Suppressor macrophage treated with lipopolysaccharide for 1 hour (primary cell): ENCODE results near the gene DLGAP4.

Experiments used
- DNase-seq, 3 donors: peaks; one replicate each; pipeline ENCODE4 v3.0.0-alpha.2; 2020 to 2022

The DLGAP4 gene

GRCh38 chr20:36481380-36482043 is 175.4 kb downstream of the DLGAP4 start:
- DNase-seq, result peak in 2 of 3 donors; percentile 48 to 55

GRCh38 chr20:36482044-36482473 is 175.9 kb downstream of the DLGAP4 start:
- no peak for DNase-seq

GRCh38 chr20:36483209-36483918 is 177.2 kb downstream of the DLGAP4 start:
- DNase-seq, result peak in 1 of 3 donors; percentile 35

- DNase-seq, result no peak
Observed at GRCh38 chr20:36483919-36484808, 178.0 kb downstream of the DLGAP4 start.

GRCh38 chr20:36485286-36485685 is 179.1 kb downstream of the DLGAP4 start:
- no peak for DNase-seq

GRCh38 chr20:36487069-36487468 is 180.9 kb downstream of the DLGAP4 start:
- DNase-seq, result no peak

- DNase-seq, result no peak
Observed at GRCh38 chr20:36490191-36490590, 184.1 kb downstream of the DLGAP4 start.

GRCh38 chr20:36491901-36492617 is 185.9 kb downstream of the DLGAP4 start:
- DNase-seq, result peak; percentile 42 to 67 (median 46)

GRCh38 chr20:36493051-36493800 is 187.1 kb downstream of the DLGAP4 start:
- peak in 2 of 3 donors; percentile 24 to 27 for DNase-seq

- no peak for DNase-seq
Observed at GRCh38 chr20:36493801-36494114, 187.6 kb downstream of the DLGAP4 start.

- no peak for DNase-seq
Observed at GRCh38 chr20:36496707-36497669, 190.8 kb downstream of the DLGAP4 start.

GRCh38 chr20:36497856-36498255 is 191.7 kb downstream of the DLGAP4 start:
- no peak for DNase-seq

GRCh38 chr20:36498386-36499179 is 192.4 kb downstream of the DLGAP4 start:
- DNase-seq, result no peak

- DNase-seq, result no peak
Observed at GRCh38 chr20:36499211-36499610, 193.1 kb downstream of the DLGAP4 start.

GRCh38 chr20:36499723-36500501 is 193.8 kb downstream of the DLGAP4 start:
- DNase-seq, result no peak

GRCh38 chr20:36501367-36502006 is 195.3 kb downstream of the DLGAP4 start:
- no peak for DNase-seq

- DNase-seq, result no peak
Observed at GRCh38 chr20:36504295-36504694, 198.2 kb downstream of the DLGAP4 start.

GRCh38 chr20:36506253-36506652 is 200.1 kb downstream of the DLGAP4 start:
- no peak for DNase-seq

GRCh38 chr20:36507746-36508145 is 201.6 kb downstream of the DLGAP4 start:
- DNase-seq, result no peak
